HEK293T (cell line): ENCODE data around the gene PI4KA.

Source experiments
- CTCF ChIA-PET: fragments of 350-600 bp; formaldehyde crosslinking; extraction: SDS; loops from one replicate; lab custom pipeline; 2021; ENCODE audit warnings: antibody characterized with exemption, inconsistent platforms; lab: Yijun Ruan, JAX
- POLR2A ChIA-PET: fragments of 350-600 bp; formaldehyde crosslinking; extraction: SDS; loops from one replicate; lab custom pipeline; 2020; ENCODE audit warnings: antibody characterized with exemption, inconsistent platforms; lab: Yijun Ruan, JAX
- DNase-seq: peaks from one replicate; pipeline ENCODE4 v3.0.0; 2012; ENCODE audit warnings: mixed read lengths; ENCODE audit errors: extremely low spot score
- ARNT ChIP-seq: fragments of 450-650 bp; IDR thresholded peaks from 2 replicates; pipeline ENCODE4 v1.6.1; 2017; ENCODE audit warnings: mild to moderate bottlenecking
- BHLHE40 ChIP-seq: fragments of 450-650 bp; IDR thresholded peaks from 2 replicates; pipeline ENCODE4 v1.6.1; 2016; ENCODE audit warnings: mild to moderate bottlenecking, moderate library complexity, borderline replicate concordance
- CTBP1 ChIP-seq: fragments of 450-650 bp; IDR thresholded peaks from 2 replicates; pipeline ENCODE4 v1.6.1; 2016; ENCODE audit warnings: borderline replicate concordance
- ELF4 ChIP-seq: fragments of 450-650 bp; IDR thresholded peaks from 2 replicates; pipeline ENCODE4 v1.6.1; 2017; ENCODE audit warnings: antibody characterized with exemption
- FOXA1 ChIP-seq: fragments of 450-650 bp; IDR thresholded peaks from 2 replicates; pipeline ENCODE4 v1.6.1; 2016; ENCODE audit warnings: mild to moderate bottlenecking
- FOXK2 ChIP-seq: fragments of 450-650 bp; IDR thresholded peaks from 2 replicates; pipeline ENCODE4 v1.6.1; 2016; ENCODE audit warnings: mild to moderate bottlenecking
- FOXM1 ChIP-seq: fragments of 450-650 bp; IDR thresholded peaks from 2 replicates; pipeline ENCODE4 v1.6.1; 2017; ENCODE audit warnings: mild to moderate bottlenecking, borderline replicate concordance
- HDGF ChIP-seq: fragments of 450-650 bp; IDR thresholded peaks from 2 replicates; pipeline ENCODE4 v1.6.1; 2017; ENCODE audit warnings: antibody characterized with exemption, borderline replicate concordance
- L3MBTL2 ChIP-seq: fragments of 450-650 bp; conservative IDR thresholded peaks from 2 replicates; pipeline ENCODE4 v1.6.1; 2016; ENCODE audit warnings: mild to moderate bottlenecking
- LEF1 ChIP-seq: fragments of 450-650 bp; IDR thresholded peaks from 2 replicates; pipeline ENCODE4 v1.6.1; 2017; ENCODE audit warnings: mild to moderate bottlenecking, borderline replicate concordance
- NFRKB ChIP-seq: fragments of 450-650 bp; IDR thresholded peaks from 2 replicates; pipeline ENCODE4 v1.6.1; 2016; ENCODE audit warnings: mild to moderate bottlenecking, moderate library complexity
- SP1 ChIP-seq: fragments of 450-650 bp; IDR thresholded peaks from 2 replicates; pipeline ENCODE4 v1.6.1; 2017
- SUZ12 ChIP-seq: fragments of 450-650 bp; IDR thresholded peaks from 2 replicates; pipeline ENCODE4 v1.6.1; 2016; ENCODE audit warnings: mild to moderate bottlenecking
- TARDBP ChIP-seq: fragments of 450-650 bp; IDR thresholded peaks from 2 replicates; pipeline ENCODE4 v1.6.1; 2016
- ZNF384 ChIP-seq: fragments of 450-650 bp; IDR thresholded peaks from 2 replicates; pipeline ENCODE4 v1.6.1; 2016
- TF ChIP-seq, protein P1 (sequence below): fragments of 450-650 bp; IDR thresholded peaks from 2 replicates; pipeline ENCODE4 v1.6.1; 2016

The PI4KA gene

DNA sequence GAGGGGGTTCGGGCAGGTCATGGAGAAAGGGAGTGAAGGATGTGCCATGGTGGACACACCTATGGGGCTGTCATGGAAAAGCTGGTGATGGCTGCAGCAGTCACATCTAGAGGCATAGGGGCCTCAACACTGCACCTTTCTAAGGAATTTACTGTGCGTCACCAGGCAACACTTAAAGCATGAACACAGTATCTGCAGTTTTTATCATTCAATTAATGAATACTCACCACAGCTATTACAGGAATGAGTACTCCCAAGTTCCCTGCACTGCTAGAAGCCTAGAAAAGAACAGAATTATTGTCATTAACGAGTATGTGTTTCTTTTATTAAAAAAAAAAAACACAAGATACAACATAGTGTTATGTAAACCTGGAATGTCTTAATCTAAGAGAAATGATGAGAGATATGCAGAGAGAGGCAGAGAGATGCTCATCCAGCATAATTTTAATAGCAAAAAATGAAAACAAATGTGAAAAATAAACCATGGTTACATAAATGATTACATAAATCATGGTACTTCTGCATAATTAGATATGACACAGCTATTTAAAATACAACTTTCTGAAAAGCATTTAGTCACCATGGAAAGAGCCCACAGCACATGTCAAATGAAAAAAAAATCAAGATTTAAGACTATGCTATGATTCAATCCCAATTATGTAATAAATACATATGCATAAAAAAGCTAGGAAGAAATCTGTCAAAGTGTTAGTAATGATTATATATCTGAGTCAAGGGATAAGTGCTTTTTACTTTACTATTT, 65.5 kb downstream of the PI4KA start:
- ChIA-PET CTCF (interaction anchor here (0.6 to 1.6 kb wide), 4 partner anchors 9 to 93 kb away, joined by 3 to 5 read pairs (median 4); no protein-coding TSS in a partner anchor), POLR2A (no interaction called here)
- TF ChIP-seq FOXK2, result no peak
- no peak for DNase-seq

DNA sequence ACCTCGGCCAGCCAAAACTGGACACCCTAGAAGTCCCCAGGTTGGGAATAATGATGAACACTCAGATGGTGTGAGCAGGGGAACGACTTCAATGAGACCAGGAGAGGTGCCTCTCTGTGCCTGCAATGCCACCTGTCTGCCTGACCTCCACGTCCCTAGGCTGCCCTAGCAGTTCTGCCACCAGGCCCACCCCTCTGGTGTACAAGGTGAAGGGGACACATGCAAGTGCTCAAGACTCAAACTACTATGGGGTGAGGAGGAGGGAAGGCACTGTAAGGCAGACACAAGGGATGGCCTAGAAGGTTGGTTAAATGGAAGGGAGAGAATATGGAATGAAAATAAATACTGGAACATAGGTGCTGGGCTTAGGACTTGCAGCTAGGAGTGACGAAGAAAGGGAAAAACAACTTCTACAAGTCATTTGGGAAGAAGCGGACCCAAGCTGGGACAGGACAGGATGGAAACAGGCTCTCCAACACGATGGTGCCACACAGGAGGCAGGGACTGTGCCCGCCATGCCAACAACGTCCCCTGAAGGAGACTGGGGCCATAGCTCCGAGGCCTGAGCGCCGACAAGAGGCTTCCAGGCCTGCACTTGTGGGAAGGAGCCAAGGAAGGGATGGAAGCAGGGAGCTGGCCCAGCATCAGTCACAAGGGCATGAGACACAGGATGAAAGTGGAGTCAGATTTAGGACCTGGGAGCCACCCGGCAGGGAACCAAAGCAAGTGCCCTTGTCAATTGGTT, 66.2 kb downstream of the PI4KA start:
- DNase-seq, result no peak
- ChIA-PET CTCF (interaction anchor here (0.8 kb wide), 1 partner anchor 8 kb away, joined by 3 read pairs; no protein-coding TSS in a partner anchor), POLR2A (no interaction called here)
- no peak for TF ChIP-seq ELF4
- TF ChIP-seq HDGF, result no peak
- no peak for TF ChIP-seq FOXM1
- no peak for TF ChIP-seq LEF1
- no peak for TF ChIP-seq SUZ12
- no peak for TF ChIP-seq CTBP1
- TF ChIP-seq FOXK2, result no peak
- no peak for TF ChIP-seq L3MBTL2
- no peak for TF ChIP-seq TARDBP
- no peak for TF ChIP-seq ARNT
- TF ChIP-seq ZNF384, result no peak
- no peak for TF ChIP-seq BHLHE40
- TF ChIP-seq NFRKB, result no peak
- TF ChIP-seq SP1, result no peak
- TF ChIP-seq, protein P1, sequence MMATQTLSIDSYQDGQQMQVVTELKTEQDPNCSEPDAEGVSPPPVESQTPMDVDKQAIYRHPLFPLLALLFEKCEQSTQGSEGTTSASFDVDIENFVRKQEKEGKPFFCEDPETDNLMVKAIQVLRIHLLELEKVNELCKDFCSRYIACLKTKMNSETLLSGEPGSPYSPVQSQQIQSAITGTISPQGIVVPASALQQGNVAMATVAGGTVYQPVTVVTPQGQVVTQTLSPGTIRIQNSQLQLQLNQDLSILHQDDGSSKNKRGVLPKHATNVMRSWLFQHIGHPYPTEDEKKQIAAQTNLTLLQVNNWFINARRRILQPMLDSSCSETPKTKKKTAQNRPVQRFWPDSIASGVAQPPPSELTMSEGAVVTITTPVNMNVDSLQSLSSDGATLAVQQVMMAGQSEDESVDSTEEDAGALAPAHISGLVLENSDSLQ, result no peak
- TF ChIP-seq FOXA1, result no peak

DNA sequence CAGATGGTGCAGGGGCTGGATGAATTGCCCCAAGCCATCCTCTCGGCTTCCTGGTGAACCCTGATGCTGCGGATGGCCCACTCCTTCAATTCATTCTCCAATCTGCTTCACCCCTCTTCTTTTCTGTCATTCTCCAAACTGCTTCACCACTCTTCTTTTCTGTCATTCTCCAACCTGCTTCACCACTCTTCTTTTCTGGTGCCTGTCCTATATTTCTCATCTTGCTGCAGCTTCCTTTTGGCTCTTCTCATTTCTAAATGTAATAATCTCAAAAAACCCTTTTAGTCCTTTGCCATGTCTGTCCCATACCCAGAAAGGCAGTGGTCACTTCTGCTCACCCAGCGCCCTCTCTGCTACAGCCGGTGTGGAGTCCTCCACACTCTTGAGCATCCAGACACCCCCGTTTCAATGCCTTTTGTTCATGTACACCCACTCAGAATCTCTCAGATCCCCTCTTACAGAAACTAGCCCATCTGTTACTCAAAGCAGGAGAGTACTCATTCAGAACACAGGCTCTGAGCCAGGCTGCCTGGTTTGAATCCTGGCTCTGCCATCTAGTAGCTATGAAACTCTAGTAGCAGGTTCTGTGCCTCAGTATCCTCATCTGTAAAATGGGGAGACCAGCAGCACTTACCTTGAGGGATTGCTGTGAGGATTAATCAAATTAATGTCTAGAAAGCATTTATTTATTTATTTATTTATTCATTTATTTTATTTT, 69.8 kb downstream of the PI4KA start:
- TF ChIP-seq L3MBTL2 (no peak), ZNF384 (no peak), HDGF (no peak), TARDBP (no peak), CTBP1 (no peak), BHLHE40 (no peak), LEF1 (no peak), ARNT (no peak), SP1 (no peak), SUZ12 (no peak), FOXM1 (no peak)
- CTCF ChIA-PET, result no interaction called here
- no peak for DNase-seq
- POLR2A ChIA-PET, result no interaction called here

DNA sequence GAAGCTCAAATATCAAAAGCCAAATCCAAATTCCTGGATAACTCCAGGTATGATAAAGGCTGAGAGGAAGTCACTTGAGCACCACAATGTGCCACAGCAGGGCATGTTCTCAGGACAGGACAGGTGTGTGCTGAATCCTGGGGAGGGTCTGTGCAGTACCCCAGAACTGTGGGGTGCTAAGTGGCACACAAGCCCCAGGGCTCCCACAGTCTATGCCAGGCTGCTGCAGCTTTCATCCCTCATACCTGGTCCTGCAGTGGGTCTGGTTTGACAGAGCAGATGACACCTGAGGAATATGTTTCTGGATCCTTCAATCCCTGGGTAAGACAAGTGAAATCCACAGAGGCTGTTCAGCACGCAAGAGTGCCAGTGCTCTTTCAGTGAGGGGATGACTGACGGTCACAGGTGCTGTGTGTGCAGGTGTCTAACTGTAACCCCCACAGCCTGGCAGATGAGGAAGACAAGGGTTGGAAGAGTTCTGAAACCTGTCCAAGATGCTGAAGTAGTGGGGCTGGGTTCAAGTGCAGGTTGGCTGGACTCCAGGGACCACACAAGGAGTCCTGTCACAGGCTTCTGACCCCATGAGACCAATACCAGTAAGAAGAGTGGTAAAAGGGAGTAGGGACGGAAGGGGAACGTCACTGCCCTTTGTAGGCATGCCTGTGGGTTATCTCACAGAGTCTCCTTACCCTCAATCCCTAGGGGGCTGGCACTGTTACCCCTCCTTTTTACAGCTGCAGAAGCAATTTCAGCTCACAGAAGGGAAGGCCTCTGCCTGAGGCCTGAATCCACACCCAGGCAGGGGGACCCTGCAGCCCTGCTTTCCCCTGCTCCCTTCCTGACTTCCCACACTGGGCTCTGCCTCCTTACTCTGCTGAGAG, 70.6 kb downstream of the PI4KA start:
- CTCF ChIA-PET, result interaction anchor here (1.1 kb wide), 1 partner anchor 10 kb away, joined by 4 read pairs; no protein-coding TSS in a partner anchor
- no peak for DNase-seq
- TF ChIP-seq HDGF, result no peak
- TF ChIP-seq SUZ12, result no peak
- TF ChIP-seq SP1, result no peak
- no peak for TF ChIP-seq LEF1
- TF ChIP-seq ELF4, result no peak
- no peak for TF ChIP-seq FOXK2
- no peak for TF ChIP-seq BHLHE40
- no peak for TF ChIP-seq FOXM1
- no peak for TF ChIP-seq CTBP1
- TF ChIP-seq, protein P1, result no peak
- TF ChIP-seq ARNT, result no peak
- POLR2A ChIA-PET, result no interaction called here

DNA sequence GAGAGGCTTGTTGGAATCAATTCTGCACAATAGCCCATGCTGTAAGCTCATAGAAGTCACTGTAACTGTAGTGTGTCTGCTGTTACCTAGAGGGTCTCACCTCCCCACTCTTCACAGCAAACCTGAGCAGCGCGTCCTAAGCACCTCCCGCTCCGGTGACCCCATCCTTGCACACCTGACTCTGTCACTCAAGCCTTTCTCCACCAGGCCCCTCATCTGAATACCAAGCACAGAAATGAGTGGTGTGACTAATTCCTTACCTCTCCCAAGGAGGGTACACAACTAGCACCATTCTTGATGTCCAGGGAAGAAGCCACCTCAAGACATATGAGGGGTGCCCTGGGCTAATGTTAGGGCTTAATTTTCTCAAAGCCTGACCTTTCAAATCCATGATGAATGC, 71.4 kb downstream of the PI4KA start:
- ChIA-PET POLR2A (no interaction called here), CTCF (interaction anchor here (1.1 kb wide), 1 partner anchor 10 kb away, joined by 4 read pairs; no protein-coding TSS in a partner anchor)
- TF ChIP-seq CTBP1 (no peak), FOXK2 (no peak), FOXM1 (no peak), LEF1 (no peak), NFRKB (no peak), FOXA1 (no peak), SUZ12 (no peak), HDGF (no peak), SP1 (no peak), L3MBTL2 (no peak), ARNT (no peak), TARDBP (no peak), BHLHE40 (no peak), ZNF384 (no peak), ELF4 (no peak)
- TF ChIP-seq, protein P1, result no peak
- DNase-seq, result no peak
